OCI-LY7 (cell line): ENCODE measurements around the gene IGF2BP2.

Experiments used
- EZH2phosphoT487 ChIP-seq: fragments of 200-600 bp; sonication (generic); IDR thresholded peaks from 2 replicates; pipeline ENCODE4 v1.6.1; 2018; ENCODE audit warnings: low read depth, borderline replicate concordance, mild to moderate bottlenecking, mixed run types, antibody characterized with exemption, low read length, moderate library complexity, mixed read lengths
- TF ChIP-seq, protein P1 (sequence below): fragments of 200-600 bp; sonication (generic); conservative IDR thresholded peaks from 2 replicates; pipeline ENCODE4 v1.5.1; 2014; ENCODE audit warnings: mild to moderate bottlenecking, antibody characterized with exemption, low read length, moderate library complexity, mixed read lengths

DNA sequence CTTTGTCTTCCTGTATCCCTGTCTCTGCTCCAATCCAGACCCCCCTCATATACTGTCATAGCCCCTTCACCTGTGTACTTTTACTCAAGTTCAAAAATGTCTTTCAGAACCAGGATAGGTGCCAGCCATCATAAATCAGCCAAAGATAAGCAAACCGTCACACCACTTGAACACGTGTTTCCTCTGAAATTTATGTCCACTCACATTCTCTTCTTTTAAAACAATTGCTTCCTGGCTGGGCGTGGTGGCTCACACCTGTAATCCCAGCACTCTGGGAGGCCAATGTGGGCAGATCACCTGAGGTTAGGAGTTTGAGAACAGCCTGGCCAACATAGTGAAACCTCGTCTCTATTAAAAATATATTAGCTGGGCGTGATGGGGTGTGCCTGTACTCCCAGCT is 74.1 kb downstream of the IGF2BP2 start:
- TF ChIP-seq, protein P1, sequence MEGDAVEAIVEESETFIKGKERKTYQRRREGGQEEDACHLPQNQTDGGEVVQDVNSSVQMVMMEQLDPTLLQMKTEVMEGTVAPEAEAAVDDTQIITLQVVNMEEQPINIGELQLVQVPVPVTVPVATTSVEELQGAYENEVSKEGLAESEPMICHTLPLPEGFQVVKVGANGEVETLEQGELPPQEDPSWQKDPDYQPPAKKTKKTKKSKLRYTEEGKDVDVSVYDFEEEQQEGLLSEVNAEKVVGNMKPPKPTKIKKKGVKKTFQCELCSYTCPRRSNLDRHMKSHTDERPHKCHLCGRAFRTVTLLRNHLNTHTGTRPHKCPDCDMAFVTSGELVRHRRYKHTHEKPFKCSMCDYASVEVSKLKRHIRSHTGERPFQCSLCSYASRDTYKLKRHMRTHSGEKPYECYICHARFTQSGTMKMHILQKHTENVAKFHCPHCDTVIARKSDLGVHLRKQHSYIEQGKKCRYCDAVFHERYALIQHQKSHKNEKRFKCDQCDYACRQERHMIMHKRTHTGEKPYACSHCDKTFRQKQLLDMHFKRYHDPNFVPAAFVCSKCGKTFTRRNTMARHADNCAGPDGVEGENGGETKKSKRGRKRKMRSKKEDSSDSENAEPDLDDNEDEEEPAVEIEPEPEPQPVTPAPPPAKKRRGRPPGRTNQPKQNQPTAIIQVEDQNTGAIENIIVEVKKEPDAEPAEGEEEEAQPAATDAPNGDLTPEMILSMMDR = no peak
- no peak for TF ChIP-seq EZH2phosphoT487
